Neural crest cell (in vitro differentiated cells): ENCODE data around the gene C1R. TPM values are rescaled to one million over a fixed set of nuclear protein-coding genes. Genes with fewer than 3 reads are reported as not detected.

Experiments
- DNase-seq: peaks from one replicate; pipeline ENCODE4 v3.0.0; 2021; ENCODE audit warnings: low read depth, mixed read lengths, low spot score
- H3K27ac Mint-ChIP-seq: one replicate; pipeline ENCODE4 v1.8.0; 2021; ENCODE audit warnings: mild to moderate bottlenecking, mixed read lengths; ENCODE audit not compliant: unreplicated experiment
- H3K27me3 Mint-ChIP-seq: 2 replicates; pipeline ENCODE4 v1.8.0; 2021; ENCODE audit warnings: low read depth, mild to moderate bottlenecking, mixed read lengths
- H3K36me3 Mint-ChIP-seq: 2 replicates; pipeline ENCODE4 v1.8.0; 2021; ENCODE audit warnings: low read depth, mild to moderate bottlenecking, mixed read lengths
- H3K4me1 Mint-ChIP-seq: 2 replicates; pipeline ENCODE4 v1.8.0; 2021; ENCODE audit warnings: mixed read lengths
- H3K4me3 Mint-ChIP-seq: one replicate; pipeline ENCODE4 v1.8.0; 2021; ENCODE audit warnings: mild to moderate bottlenecking, mixed read lengths
- H3K9me3 Mint-ChIP-seq: 2 replicates; pipeline ENCODE4 v1.8.0; 2021; ENCODE audit warnings: mixed read lengths
- CTCF ChIP-seq: fragments of 200-600 bp; sonication (generic); conservative IDR thresholded peaks from 2 replicates; pipeline ENCODE4 v1.5.0; 2021; ENCODE audit warnings: antibody characterized with exemption, mild to moderate bottlenecking
- total RNA-seq: library from RNA; stranded (reverse); gene quantifications from 2 replicates; pipeline ENCODE4 v1.2.1, GENCODE V29; 2021

Gene C1R
- total RNA-seq, 1 donor from 2014 or later: 4.0 TPM

- no peaks in the 10 kb centered on the region for H3K36me3 Mint-ChIP-seq
- H3K4me1 Mint-ChIP-seq: peaks cover 14% of the 10 kb centered on the region
- H3K4me3 Mint-ChIP-seq: no peak overlapping the region
- TF ChIP-seq CTCF: no peak
- DNase-seq: no peak
- no peak overlapping the region for H3K27ac Mint-ChIP-seq
- peaks cover 7% of the 10 kb centered on the region for H3K27me3 Mint-ChIP-seq
- no peaks in the 10 kb centered on the region for H3K9me3 Mint-ChIP-seq
Measured at GRCh38 chr12:7122811-7123769, 30.8 kb upstream of the C1R start.

- peaks cover 14% of the 10 kb centered on the region for H3K4me1 Mint-ChIP-seq
- H3K9me3 Mint-ChIP-seq: no peaks in the 10 kb centered on the region
- no peaks in the 10 kb centered on the region for H3K36me3 Mint-ChIP-seq
- no peak overlapping the region for H3K4me3 Mint-ChIP-seq
- no peak overlapping the region for H3K27ac Mint-ChIP-seq
- H3K27me3 Mint-ChIP-seq: no peaks in the 10 kb centered on the region
- DNase-seq: no peak
- TF ChIP-seq CTCF: no peak
Measured at GRCh38 chr12:7121324-7121723, 29.1 kb upstream of the C1R start.

DNA sequence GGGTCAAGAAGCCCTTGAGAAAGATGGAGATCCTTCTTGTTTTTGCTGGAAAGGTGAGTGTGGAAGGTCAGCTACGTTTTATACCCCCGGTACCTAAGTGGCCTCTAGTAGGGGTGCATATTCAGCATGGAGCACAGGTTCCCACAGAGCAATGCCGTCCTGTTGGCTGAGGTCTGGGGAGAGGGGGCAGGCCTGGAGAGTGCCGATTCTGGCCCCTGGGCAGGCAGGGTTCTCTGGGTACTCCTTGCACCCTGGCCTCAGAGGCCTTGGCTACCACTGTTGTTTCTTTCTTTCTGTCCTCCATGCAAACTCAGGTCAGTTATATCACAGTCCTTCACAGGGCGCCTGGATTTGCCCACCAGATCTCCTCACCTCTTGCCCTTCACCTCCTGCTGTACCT lies 27.9 kb upstream of the C1R start:
- H3K4me1 Mint-ChIP-seq: peaks cover 14% of the 10 kb centered on the region
- H3K36me3 Mint-ChIP-seq: no peaks in the 10 kb centered on the region
- H3K27me3 Mint-ChIP-seq: no peaks in the 10 kb centered on the region
- H3K27ac Mint-ChIP-seq: no peak overlapping the region
- DNase-seq: no peak
- TF ChIP-seq CTCF: no peak
- no peaks in the 10 kb centered on the region for H3K9me3 Mint-ChIP-seq
- no peak overlapping the region for H3K4me3 Mint-ChIP-seq

GRCh38 chr12:7118881-7119280 lies 26.6 kb upstream of the C1R start:
- H3K9me3 Mint-ChIP-seq: no peaks in the 10 kb centered on the region
- DNase-seq: no peak
- no peak overlapping the region for H3K27ac Mint-ChIP-seq
- no peaks in the 10 kb centered on the region for H3K27me3 Mint-ChIP-seq
- peaks cover 8% of the 10 kb centered on the region for H3K4me1 Mint-ChIP-seq
- H3K36me3 Mint-ChIP-seq: no peaks in the 10 kb centered on the region
- no peak for TF ChIP-seq CTCF
- H3K4me3 Mint-ChIP-seq: no peak overlapping the region

- peaks cover 4% of the 10 kb centered on the region for H3K4me1 Mint-ChIP-seq
- no peak overlapping the region for H3K27ac Mint-ChIP-seq
- TF ChIP-seq CTCF: no peak
- H3K36me3 Mint-ChIP-seq: no peaks in the 10 kb centered on the region
- H3K27me3 Mint-ChIP-seq: no peaks in the 10 kb centered on the region
- H3K9me3 Mint-ChIP-seq: no peaks in the 10 kb centered on the region
- no peak overlapping the region for H3K4me3 Mint-ChIP-seq
- DNase-seq: no peak
Measured at GRCh38 chr12:7117670-7118069, 25.4 kb upstream of the C1R start.
